B cell (primary cell): ENCODE results near the gene NIPBL.

ENCODE experiments used
- EZH2 ChIP-seq: IDR thresholded peaks from 2 replicates; pipeline ENCODE4 v1.6.1; 2012; ENCODE audit warnings: borderline replicate concordance, low read depth, mild to moderate bottlenecking, moderate library complexity, low read length; ENCODE audit not compliant: insufficient read depth, poor library complexity, severe bottlenecking
- TF ChIP-seq, protein P1 (sequence below): fragments of 200-600 bp; IDR thresholded peaks from one replicate; pipeline ENCODE4 v1.8.0; 2022; ENCODE audit warnings: antibody characterized with exemption, mild to moderate bottlenecking

DNA sequence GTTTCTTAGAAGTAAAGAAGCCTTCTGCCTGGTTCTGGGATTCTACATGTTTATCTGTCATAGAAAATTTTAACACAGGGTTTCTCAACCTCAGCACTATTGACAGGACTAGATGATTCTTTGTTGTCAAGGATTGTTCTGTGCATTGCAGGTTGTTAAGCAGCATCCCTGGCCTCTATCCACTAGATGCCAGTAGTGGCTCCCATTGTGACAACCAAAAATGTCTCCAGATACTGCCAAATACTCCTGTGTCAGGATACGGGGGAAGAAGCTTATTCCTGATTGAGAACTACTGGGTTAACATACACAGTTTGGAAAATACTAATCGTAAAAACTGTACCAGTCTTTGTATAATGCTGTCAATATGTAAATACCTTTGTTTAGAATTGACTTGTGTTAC, 167.1 kb downstream of the NIPBL start:
- TF ChIP-seq, protein P1, sequence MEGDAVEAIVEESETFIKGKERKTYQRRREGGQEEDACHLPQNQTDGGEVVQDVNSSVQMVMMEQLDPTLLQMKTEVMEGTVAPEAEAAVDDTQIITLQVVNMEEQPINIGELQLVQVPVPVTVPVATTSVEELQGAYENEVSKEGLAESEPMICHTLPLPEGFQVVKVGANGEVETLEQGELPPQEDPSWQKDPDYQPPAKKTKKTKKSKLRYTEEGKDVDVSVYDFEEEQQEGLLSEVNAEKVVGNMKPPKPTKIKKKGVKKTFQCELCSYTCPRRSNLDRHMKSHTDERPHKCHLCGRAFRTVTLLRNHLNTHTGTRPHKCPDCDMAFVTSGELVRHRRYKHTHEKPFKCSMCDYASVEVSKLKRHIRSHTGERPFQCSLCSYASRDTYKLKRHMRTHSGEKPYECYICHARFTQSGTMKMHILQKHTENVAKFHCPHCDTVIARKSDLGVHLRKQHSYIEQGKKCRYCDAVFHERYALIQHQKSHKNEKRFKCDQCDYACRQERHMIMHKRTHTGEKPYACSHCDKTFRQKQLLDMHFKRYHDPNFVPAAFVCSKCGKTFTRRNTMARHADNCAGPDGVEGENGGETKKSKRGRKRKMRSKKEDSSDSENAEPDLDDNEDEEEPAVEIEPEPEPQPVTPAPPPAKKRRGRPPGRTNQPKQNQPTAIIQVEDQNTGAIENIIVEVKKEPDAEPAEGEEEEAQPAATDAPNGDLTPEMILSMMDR: no peak
- TF ChIP-seq EZH2: no peak
